GM21825 (cell line): Measurements from ENCODE around the gene ZFYVE28.

ENCODE experiments used
- ATAC-seq: cut with Tn5 transposase; IDR thresholded peaks from one replicate; pipeline ENCODE4 v1.9.1; 2021; ENCODE audit warnings: mild to moderate bottlenecking, moderate library complexity; ENCODE audit not compliant: unreplicated experiment

ZFYVE28 gene

GRCh38 chr4:2252530-2253091, 165.8 kb downstream of the ZFYVE28 start:
- no peak for ATAC-seq

- ATAC-seq = no peak
These were observed 166.5 kb downstream of the ZFYVE28 start for GRCh38 chr4:2251795-2252529.

GRCh38 chr4:2251073-2251794, 167.2 kb downstream of the ZFYVE28 start:
- no peak for ATAC-seq

GRCh38 chr4:2250357-2251072, 167.9 kb downstream of the ZFYVE28 start:
- no peak for ATAC-seq

DNA sequence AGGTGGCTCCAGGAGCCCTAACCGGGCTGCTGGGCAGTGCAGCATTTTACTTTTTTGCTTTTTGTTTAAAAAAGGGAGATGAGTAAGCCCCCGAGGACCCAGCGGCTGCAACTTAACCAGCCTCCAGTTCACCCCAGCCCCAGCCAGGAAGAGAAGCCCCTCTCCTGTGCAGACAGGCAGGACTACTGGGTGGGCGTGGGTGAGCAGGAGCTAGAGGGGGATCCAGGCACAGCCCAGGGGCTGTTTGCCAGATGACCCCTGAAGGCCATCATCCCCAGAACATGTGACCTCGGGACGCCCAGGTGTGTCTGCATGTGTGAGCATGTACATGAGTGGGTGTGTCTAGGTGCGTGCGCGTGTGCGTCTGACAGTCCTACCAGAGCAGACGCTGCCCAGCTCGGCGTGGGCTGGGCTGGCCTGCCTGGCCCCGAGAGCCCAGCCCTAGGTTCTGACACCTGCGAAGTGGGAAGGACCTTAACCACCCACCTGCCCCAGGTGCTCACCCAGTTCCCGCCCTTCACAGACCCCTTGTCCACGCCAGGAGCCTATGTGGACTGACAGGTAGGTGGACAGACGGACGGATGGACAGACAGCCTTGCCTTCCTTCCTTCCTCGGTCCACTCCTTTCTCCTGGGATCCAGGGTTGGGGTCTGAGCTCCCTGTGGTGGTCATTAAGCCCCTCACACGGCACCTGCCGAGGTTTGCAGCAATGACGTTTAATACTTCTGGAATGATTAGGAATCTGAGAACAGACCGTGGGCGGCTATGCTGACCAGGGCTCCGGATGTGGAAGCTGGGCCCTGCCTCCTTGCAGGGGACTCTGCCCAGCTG, 168.7 kb downstream of the ZFYVE28 start:
- no peak for ATAC-seq

DNA sequence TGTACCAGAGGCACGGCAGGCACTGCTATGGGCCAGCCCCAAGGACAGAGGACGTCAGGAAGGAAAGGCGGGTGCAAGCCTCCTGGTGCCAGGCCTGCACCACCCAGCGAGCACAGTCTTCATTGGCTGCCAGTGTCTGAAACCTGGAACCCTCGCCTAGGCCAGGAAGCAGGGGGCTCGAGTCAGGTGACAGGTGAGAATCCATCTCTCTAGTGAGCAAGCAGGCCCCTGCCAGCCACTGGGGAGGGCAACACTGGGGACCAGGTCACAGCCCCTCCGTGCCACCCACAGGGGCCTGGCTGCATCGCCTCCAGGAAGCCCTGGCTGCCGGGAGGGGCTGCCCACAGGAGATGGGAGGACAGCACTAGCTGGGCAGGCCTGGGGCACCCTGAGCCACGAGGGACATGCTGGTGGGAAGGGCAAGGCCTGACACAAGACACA, 169.6 kb downstream of the ZFYVE28 start:
- no peak for ATAC-seq

- ATAC-seq = no peak
These were observed 170.2 kb downstream of the ZFYVE28 start for GRCh38 chr4:2248044-2248780.

- no peak for ATAC-seq
These were observed 171.1 kb downstream of the ZFYVE28 start for GRCh38 chr4:2247128-2248043.

GRCh38 chr4:2246384-2247127, 171.9 kb downstream of the ZFYVE28 start:
- ATAC-seq = no peak

- no peak for ATAC-seq
These were observed 172.6 kb downstream of the ZFYVE28 start for GRCh38 chr4:2245787-2246275.

DNA sequence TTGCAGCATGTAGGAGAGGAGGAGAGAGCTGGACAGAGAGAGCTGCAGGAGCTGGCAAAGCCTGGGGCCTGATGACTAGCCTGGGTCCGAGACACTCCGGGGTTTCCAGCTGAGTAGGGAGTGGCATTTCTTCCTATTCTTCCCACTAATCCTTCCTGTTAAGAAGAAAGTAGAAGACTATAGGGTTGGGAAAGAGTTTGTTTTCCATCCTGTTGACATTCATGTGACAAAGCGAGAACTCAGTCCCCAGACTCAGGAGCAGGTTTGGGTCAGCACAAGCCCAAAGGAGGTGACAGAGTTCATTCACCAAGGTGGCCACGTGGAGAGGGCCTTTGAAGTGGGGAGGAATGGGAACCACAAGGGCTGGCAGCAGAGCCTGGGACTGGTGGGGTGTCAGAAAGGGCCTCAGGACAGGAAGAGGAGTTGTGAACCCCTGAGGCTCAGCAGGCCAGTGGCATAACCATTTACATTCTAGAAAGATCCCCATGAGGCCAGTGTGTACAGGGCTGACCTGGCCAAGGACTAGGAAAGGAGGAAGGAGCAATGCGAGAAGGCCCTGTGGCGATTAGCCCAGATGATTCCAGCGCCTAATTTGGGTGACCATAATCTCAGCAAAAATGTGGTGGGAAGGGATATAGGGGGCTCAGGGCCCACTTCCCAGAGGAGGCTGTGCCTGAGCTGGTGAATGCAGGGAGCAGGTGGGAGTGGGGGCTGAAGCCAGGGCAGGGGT, 173.2 kb downstream of the ZFYVE28 start:
- ATAC-seq = no peak

DNA sequence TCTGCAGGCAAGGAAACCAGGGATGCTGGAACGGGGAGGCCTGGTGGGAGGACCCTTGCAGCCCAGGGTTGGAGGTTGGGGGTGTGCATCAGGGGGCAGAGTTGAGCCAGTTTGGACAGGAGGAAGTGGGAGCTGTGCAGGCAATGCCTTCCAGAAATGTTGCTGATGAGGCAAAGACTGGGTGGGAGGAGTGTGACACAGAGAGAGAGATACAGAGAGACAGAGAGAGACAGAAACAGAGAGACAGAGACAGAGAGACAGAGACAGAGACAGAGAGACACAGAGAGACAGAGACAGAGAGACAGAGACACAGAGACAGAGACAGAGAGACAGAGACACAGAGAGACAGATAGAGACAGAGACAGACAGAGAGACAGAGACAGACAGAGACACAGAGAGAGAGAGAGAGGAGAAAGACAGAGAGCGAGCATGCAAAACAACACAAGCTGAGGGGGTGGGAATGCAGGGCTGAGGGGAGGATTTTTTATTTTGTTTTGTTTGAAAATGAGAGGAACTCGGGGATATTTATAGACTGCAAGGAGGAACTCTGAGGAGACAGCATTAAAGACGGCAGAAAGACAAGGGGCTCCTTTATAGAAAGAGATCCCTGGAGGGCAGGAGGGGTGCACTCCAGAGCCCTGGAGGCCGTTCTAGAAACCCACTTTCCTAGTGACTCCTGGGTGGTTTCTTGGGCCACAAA, 174.6 kb downstream of the ZFYVE28 start:
- ATAC-seq = no peak

- peak; percentile 81 for ATAC-seq
These were observed 176.8 kb downstream of the ZFYVE28 start, which contains the start of the genes HAUS3 and POLN for GRCh38 chr4:2241410-2242353. TSS of gene HAUS3 (minus strand) at chr4:2242121. CDS start at chr4:2240946, 1,175 bp downstream. TSS of gene POLN (minus strand) at chr4:2242121. CDS start at chr4:2229231, 12,890 bp downstream.

DNA sequence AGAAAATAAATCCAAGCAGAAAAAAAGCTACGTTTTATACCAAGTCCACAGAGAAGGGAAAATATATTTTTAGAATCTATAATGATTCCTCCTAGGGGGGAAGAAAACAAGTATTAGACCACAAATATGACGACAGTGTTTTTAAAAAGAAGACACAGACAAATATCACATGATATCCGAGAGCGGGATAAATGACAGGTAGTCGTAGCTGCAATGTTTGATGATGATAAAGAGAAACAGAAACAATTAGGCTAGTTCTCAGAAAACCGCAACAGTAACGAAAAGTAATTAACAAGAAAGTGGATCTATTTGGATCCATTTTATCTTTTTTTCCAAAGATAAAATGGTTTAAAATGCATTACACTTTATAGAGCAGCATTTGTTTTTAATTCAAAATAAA, 177.4 kb downstream of the ZFYVE28 start:
- no peak for ATAC-seq

DNA sequence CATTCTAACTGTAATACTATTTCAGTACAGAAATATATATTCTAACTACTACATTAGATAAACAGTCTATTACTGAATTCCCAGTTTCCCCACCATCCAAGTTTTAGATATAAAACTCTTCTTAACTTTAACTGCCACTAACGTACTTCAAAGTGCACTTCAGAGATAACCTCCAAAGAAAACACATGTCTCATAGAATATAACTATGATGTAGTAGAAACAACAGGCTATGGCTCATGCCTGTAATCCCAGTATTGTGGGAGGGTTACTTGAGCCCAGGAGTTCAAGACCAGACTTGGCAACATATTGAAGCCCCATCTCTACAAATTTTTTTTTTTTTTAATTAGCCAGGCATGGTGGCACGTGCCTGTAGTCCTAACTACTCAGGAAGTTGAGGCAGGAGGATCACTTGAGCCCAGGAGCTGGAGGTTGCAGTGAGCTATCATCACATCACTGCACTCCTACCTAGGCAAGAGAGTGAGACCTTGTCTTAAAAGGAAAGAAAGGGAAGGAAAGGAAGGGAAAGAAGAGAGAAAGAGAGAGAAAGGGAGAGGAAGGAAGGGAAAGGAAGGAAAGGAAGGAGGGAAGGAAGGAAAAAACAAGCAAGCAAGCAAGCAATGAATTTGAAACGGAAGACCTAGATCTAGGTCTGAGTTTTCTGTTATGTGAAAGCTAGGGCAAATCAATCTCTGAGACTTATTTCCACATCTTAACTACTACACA, 181.3 kb downstream of the ZFYVE28 start:
- no peak for ATAC-seq
